Measurements from ENCODE around the gene SPESP1. TPM values are rescaled to one million over a fixed set of nuclear protein-coding genes. Genes with fewer than 3 reads are reported as not detected.

Gene SPESP1
- polyA plus RNA-seq, 1 donor (not counting 4 experiments of a cell fraction or from before 2014, with no cell fraction given): 5.3 TPM

- no peak overlapping the region for H3K27ac ChIP-seq (ENCODE audit: control insufficient read depth, insufficient read depth, low read length)
- no peaks in the 10 kb centered on the region for H3K36me3 ChIP-seq (ENCODE audit: control insufficient read depth in 2 of 2, extremely low read depth in 1 of 2, insufficient read depth in 2 of 2, low read length in 2 of 2)
- FAIRE-seq (no peak), DNase-seq (ENCODE audit: low read depth, low spot score) (no peak)
- no peak overlapping the region for H3K4me2 ChIP-seq (ENCODE audit: control insufficient read depth, extremely low read depth, insufficient read depth, low read depth, low read length)
- no peaks in the 10 kb centered on the region for H3K27me3 ChIP-seq (ENCODE audit: control insufficient read depth, extremely low read depth, insufficient read depth, low read length)
- no peaks in the 10 kb centered on the region for H3K79me2 ChIP-seq (ENCODE audit: control insufficient read depth, insufficient read depth, low read length)
- no peak overlapping the region for H2AFZ ChIP-seq (ENCODE audit: control insufficient read depth, low read length)
- H3K9ac ChIP-seq (ENCODE audit: control insufficient read depth, extremely low read depth, insufficient read depth, low read length): no peak overlapping the region
- TF ChIP-seq CTCF (optimal IDR thresholded peaks at IDR 0.05 in 1 of 3, IDR thresholded peaks at IDR 0.05 in 1 of 3, conservative IDR thresholded peaks at IDR 0.05 in 1 of 3; ENCODE audit: extremely low read depth in 1 of 3, insufficient read depth in 2 of 3, low read length in 3 of 3) (no peak), EZH2 (IDR thresholded peaks at IDR 0.05; ENCODE audit: low read length) (no peak)
- no peaks in the 10 kb centered on the region for H4K20me1 ChIP-seq (ENCODE audit: control insufficient read depth, extremely low read depth, insufficient read depth, low read length)
- no peaks in the 10 kb centered on the region for H3K9me1 ChIP-seq (ENCODE audit: control insufficient read depth, extremely low read depth, insufficient read depth, low read length)
- dilution Hi-C loops (cut with MboI; ENCODE audit: extremely low pct_ligation_motif_present, low sequenced_read_pairs): no loop called here
- peaks cover 6% of the 10 kb centered on the region for H3K4me1 ChIP-seq (ENCODE audit: control insufficient read depth, extremely low read depth, insufficient read depth, low read length)
- no peak overlapping the region for H3K4me3 ChIP-seq (ENCODE audit: control insufficient read depth in 2 of 3, extremely low read depth in 1 of 3, insufficient read depth in 2 of 3, low read depth in 1 of 3, low read length in 3 of 3)
- no peaks in the 10 kb centered on the region for H3K9me3 ChIP-seq (ENCODE audit: control insufficient read depth, low read depth, low read length)
Observed at GRCh38 chr15:68887120-68887519, 43.2 kb upstream of the SPESP1 start.

GRCh38 chr15:68887819-68888218, 42.5 kb upstream of the SPESP1 start:
- Histone ChIP-seq H4K20me1 (ENCODE audit: control insufficient read depth, extremely low read depth, insufficient read depth, low read length) (no peaks in the 10 kb centered on the region), H3K9ac (ENCODE audit: control insufficient read depth, extremely low read depth, insufficient read depth, low read length) (no peak overlapping the region), H3K79me2 (ENCODE audit: control insufficient read depth, insufficient read depth, low read length) (no peaks in the 10 kb centered on the region), H3K4me3 (ENCODE audit: control insufficient read depth in 2 of 3, extremely low read depth in 1 of 3, insufficient read depth in 2 of 3, low read depth in 1 of 3, low read length in 3 of 3) (no peak overlapping the region), H3K4me1 (ENCODE audit: control insufficient read depth, extremely low read depth, insufficient read depth, low read length) (peaks cover 6% of the 10 kb centered on the region), H3K9me1 (ENCODE audit: control insufficient read depth, extremely low read depth, insufficient read depth, low read length) (no peaks in the 10 kb centered on the region), H3K27me3 (ENCODE audit: control insufficient read depth, extremely low read depth, insufficient read depth, low read length) (no peaks in the 10 kb centered on the region), H3K9me3 (ENCODE audit: control insufficient read depth, low read depth, low read length) (no peaks in the 10 kb centered on the region), H3K36me3 (ENCODE audit: control insufficient read depth in 2 of 2, extremely low read depth in 1 of 2, insufficient read depth in 2 of 2, low read length in 2 of 2) (no peaks in the 10 kb centered on the region), H3K27ac (ENCODE audit: control insufficient read depth, insufficient read depth, low read length) (no peak overlapping the region), H2AFZ (ENCODE audit: control insufficient read depth, low read length) (no peak overlapping the region), H3K4me2 (ENCODE audit: control insufficient read depth, extremely low read depth, insufficient read depth, low read depth, low read length) (no peak overlapping the region)
- DNase-seq (ENCODE audit: low read depth, low spot score) (no peak), FAIRE-seq (no peak)
- TF ChIP-seq EZH2 (IDR thresholded peaks at IDR 0.05; ENCODE audit: low read length) (no peak), CTCF (optimal IDR thresholded peaks at IDR 0.05 in 1 of 3, IDR thresholded peaks at IDR 0.05 in 1 of 3, conservative IDR thresholded peaks at IDR 0.05 in 1 of 3; ENCODE audit: extremely low read depth in 1 of 3, insufficient read depth in 2 of 3, low read length in 3 of 3) (no peak)
- dilution Hi-C loops (cut with MboI; ENCODE audit: extremely low pct_ligation_motif_present, low sequenced_read_pairs): no loop called here

All from keratinocyte (primary cell).